Activated CD8-positive, alpha-beta memory T cell treated with anti-CD3 and anti-CD28 coated beads for 48 hours (primary cell): ENCODE data around the gene MEF2D.

Source experiments
- DNase-seq, 3 experiments: peaks; one replicate each; pipeline ENCODE4 v3.0.0-alpha.2; 2020; ENCODE audit warnings: low read depth in 2 of 3, low spot score in 2 of 3

Gene MEF2D

DNA sequence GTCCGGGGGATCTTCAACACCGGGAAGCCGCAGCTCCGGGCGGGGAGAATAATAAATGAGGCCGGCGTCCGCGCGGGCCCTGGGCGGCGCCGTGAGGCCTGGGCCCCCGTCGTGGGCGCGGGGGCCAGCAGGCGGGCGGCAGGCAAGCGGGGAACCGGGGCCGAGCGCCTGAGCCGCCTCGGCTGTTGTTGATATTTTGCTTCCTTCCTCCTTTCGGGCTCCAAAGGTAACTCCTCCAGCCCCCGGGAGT is at the start of gene MEF2D:
Gene MEF2D (minus strand): TSS at position 233 of the 250 bp plus-strand sequence. CDS start 17,483 bp downstream, outside the sequence.
- no peak for DNase-seq

GRCh38 chr1:156550346-156550745 is 49.8 kb upstream of the MEF2D start:
- DNase-seq = no peak

- DNase-seq = no peak
Measured at GRCh38 chr1:156549831-156550230, 49.3 kb upstream of the MEF2D start.

DNA sequence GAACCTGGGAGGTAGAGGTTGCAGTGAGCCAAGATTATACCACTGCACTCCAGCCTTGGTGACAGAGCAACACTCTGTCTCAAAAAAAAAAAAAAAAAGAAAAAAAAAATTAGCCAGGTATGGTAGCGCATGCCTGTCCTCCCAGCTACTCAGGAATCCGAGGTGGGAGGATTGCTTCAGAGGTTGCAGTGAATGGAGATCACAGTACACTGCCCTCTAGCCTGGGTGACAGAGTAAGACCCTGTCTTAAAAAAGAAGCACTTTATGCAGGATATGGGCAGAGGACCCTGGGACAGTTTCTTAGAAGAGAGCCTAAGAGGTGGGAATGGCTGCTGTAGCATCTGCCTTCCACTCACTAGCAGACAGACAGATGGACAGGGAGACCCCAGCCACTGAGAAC is 48.8 kb upstream of the MEF2D start:
- no peak for DNase-seq

DNA sequence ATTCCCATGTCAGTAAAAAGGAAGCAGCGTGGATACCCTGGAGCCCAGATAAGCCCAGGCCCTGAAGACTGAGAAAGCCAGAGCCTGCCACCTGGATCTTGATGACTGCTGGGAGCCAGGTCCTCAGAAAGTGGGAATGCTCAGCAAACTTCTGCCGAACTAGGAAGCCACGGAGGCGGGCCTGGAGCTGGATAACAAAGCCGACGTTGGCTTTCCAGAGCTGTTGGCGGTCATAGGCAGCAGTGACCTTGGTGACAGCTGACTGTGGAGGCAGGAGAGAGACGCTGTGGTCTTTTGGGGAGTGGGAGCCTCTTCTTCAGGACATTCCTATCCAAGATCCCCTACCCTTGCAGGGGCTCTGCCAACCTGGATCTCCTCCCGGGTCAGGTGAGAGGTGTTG is 47.4 kb upstream of the MEF2D start:
- DNase-seq = no peak

GRCh38 chr1:156547434-156547833 is 46.9 kb upstream of the MEF2D start:
- DNase-seq = no peak

DNA sequence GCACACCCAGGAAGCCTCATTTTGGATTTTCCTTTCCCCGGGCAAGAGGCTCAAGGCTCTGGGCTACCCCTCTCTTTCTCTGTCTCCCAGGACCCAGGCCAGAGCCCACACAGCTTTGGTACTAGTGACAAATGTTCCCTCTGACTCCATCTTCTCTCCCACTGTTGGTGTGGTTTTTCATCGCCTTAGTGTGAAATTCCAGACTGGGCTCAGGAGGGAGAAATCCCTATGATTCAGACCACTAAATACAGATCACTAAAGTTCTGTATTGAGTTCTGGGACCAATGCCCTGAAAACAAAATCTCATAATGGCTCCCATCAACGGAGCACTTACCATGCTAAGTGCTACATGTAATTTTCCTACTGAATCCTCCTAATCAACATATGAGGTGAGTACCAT is 45.7 kb upstream of the MEF2D start:
- DNase-seq = no peak

GRCh38 chr1:156544592-156545102 is 44.1 kb upstream of the MEF2D start:
- DNase-seq = no peak

GRCh38 chr1:156543066-156543465 is 42.5 kb upstream of the MEF2D start:
- DNase-seq = no peak

- DNase-seq = no peak
Measured at GRCh38 chr1:156540955-156541354, 40.4 kb upstream of the MEF2D start.

DNA sequence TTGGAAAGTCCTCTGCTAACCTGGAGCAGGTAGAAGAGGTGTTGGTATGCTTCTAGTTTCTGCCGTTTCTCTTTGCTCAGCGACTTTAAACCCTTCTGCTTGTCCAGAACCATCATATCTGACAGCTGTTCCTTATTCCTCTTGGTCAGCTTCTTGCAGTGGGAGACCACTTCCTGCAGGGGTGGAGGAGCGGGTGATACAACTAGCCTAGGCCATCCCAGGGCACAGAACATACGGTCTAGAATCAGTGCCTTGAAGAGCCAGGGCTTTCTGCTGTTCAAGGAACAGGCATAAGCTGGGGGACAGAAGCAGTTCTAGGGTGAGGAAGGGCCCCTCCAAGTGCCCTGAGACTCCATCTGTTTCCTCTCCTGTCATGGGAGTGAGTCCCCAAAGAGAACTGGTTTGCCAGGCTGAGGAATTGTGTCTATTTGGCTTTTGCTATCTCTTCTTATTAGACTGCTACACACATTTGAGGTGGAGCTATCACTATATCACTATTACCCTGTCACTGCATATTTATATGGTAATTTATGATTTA is 39.3 kb upstream of the MEF2D start:
- DNase-seq = no peak

- DNase-seq = no peak
Measured at GRCh38 chr1:156538711-156539440, 38.3 kb upstream of the MEF2D start.

DNA sequence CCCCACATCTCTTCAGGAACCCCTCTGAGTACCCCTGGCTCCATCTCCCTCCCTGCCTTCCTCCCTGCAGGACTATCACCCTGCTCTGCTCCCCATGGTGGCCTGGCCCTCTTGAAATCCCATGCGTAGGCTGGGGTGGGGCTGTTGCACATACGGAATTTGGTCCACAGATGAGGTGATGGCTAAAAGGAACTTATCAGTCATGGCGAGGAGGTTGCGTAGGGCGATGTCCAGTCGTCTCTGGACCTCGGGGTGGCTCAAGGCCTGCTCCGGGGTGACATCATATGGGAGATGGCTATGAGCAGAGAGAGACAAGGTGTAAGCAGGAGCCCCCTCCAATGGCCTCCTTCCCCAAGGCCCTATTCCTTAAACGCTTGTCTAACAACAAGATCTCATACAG is 36.5 kb upstream of the MEF2D start:
- no peak for DNase-seq

- no peak for DNase-seq
Measured at GRCh38 chr1:156534424-156535060, 34.0 kb upstream of the MEF2D start.

DNA sequence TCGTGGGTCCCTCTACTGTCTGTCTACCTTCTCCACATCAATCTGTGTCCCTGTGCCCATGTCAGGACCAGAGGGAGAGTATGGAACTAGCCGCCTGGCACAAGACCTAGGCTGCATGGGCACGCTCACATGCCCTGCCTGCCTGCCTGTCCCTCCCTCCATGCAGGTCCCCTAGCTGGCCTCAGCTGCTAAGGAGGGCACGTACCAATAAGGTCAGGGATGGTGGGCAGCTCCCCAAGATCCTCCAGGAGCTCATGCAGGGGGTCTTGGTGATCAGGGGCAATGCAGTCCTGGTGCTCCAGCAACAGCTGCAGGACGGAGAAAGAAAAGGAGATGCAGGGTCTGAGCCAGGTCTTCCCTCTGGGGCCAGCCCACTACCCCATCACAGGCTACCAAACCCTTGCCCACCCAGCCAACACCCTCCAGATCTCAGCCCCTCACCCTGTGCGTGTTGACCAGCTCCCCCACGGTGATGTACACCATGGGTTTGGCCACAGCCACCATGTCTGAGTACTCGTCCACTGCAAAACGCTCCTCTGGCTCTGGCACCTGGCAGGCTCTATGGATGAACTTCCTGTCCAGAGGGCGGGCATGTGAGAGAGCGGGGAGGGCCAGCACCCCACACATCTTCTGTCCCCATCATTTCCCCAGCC is 33.1 kb upstream of the MEF2D start:
- no peak for DNase-seq

GRCh38 chr1:156532374-156532773 is 31.8 kb upstream of the MEF2D start:
- DNase-seq = no peak

DNA sequence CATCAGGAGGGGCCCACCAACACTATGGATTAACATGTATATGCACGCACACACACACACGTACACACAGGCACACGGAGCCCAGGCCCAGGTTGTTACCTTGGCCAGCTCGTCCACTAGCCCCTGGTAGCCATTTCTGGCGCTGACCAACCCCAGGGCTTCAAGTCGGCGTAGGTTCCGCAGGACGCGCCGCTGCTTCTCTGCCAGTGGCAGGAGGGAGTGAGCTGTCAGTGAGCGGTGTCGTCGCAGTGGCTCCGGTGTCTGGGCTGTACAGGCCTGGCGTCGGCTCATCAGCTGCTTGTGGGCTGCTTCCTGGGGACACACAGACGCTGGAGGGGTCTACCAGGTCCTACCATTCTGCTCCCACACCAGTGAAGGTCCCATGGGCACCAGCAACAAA is 29.4 kb upstream of the MEF2D start:
- no peak for DNase-seq

DNA sequence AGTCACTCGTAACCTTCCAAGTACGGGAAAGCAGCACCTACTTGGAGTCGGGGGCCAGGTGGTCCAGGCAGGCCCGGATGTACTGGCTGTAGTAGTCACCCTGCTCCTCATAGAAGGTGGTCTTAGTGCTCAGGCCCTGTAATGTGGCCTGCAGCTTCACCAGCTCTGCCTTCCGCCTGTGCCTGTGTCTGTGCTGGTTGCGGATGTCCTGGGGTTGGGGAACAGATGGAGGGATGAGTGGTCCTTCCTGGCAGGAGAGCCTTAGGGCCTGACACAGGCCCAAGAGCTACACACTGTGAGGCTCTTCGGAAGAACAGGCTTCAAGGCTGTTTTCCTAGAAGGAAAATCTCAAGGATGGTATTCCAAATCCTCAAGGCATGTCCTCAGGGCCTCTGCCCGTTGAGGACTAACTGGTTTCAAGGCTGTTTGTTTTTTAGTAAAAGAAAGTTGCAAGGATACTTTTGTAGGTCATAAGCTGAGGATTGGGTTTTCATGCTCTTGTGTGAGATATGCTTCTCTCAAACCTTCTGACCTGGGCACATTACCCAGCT is 28.4 kb upstream of the MEF2D start:
- no peak for DNase-seq

DNA sequence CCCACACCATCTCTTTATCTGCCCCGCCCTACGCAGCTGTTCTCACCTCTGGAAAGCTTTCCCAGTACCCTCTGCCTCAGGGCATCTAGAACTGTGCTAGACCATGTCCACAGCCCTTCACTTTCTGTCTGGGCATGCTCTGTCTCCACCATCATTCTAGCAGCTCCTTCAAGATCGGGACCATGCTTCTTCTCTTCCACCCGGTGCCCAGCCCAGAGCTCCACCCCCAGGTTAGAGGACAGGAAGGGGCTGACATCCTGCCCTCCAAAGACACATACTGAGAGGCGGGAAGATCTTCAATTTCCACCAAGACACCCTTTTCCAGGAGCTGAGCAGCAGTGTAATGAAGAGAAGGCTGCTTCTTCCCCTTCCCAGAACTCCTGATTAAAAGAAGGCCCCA is 27.7 kb upstream of the MEF2D start:
- no peak for DNase-seq

GRCh38 chr1:156527584-156527983 is 27.0 kb upstream of the MEF2D start:
- DNase-seq = no peak

DNA sequence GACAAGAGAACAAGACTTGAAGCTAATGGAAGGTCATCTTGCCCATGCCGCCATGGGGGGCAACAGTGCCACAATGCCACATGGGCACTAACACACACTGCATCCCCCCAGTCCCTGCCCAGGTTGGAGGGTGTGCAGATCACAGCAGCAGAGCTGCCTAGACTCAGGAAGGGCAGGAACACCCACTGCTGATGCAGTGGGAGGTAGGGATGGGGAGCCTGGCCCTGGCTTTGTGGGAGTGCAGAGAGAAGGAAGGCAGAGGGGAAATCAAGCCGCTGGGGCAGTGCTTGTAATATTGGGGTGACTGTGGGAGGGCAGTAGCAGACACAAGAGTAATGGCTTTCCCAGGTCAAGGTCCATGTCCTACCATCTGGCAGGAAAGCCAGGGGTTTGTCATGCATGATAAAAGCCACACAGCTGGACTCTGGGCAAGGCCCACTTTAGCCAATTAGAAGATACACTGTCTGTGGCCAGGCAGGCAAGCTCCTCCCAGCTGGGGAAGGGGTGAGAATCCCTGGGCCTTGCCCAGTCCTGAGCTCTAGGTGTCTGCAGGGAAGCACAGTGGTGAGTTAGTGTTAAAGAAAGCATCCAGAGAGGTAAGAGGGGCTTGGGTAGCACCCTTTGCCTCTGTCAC is 25.4 kb upstream of the MEF2D start:
- DNase-seq = no peak
